Endodermal cell (in vitro differentiated cells): ENCODE measurements around the gene S1PR3. TPM values are rescaled to one million over a fixed set of nuclear protein-coding genes. Genes with fewer than 3 reads are reported as not detected.

Source experiments
- DNase-seq: peaks from one replicate; pipeline ENCODE4 v3.0.0-alpha.2; 2017
- H3K27ac ChIP-seq: 2 replicates; pipeline ENCODE4 v1.5.1; 2013; ENCODE audit warnings: mild to moderate bottlenecking, low read depth, low read length, moderate library complexity
- H3K27me3 ChIP-seq: 2 replicates; pipeline ENCODE4 v1.6.1; 2013; ENCODE audit warnings: mild to moderate bottlenecking, low read length, moderate library complexity; ENCODE audit not compliant: insufficient read depth, control insufficient read depth, poor library complexity, severe bottlenecking
- H3K36me3 ChIP-seq: 2 replicates; pipeline ENCODE4 v1.7.0; 2013; ENCODE audit warnings: mild to moderate bottlenecking, low read length, moderate library complexity; ENCODE audit not compliant: control insufficient read depth, insufficient read depth
- H3K4me1 ChIP-seq: one replicate; pipeline ENCODE4 v1.7.0; 2013; ENCODE audit warnings: low read length; ENCODE audit not compliant: control insufficient read depth, insufficient read depth
- H3K4me3 ChIP-seq: 2 replicates; pipeline ENCODE4 v1.5.1; 2013; ENCODE audit warnings: mild to moderate bottlenecking, low read length, moderate library complexity
- H3K9ac ChIP-seq: 2 replicates; pipeline ENCODE4 v1.6.1; 2013; ENCODE audit warnings: mild to moderate bottlenecking, low read length, moderate library complexity; ENCODE audit not compliant: poor library complexity, severe bottlenecking; ENCODE audit errors: extremely low read depth
- H3K9me3 ChIP-seq: 2 replicates; pipeline ENCODE4 v1.6.1; 2013; ENCODE audit warnings: mild to moderate bottlenecking, low read length, moderate library complexity; ENCODE audit not compliant: control insufficient read depth
- H3K27ac Mint-ChIP-seq: 2 replicates; pipeline ENCODE4 v1.8.0; 2020; ENCODE audit warnings: mixed read lengths
- H3K27me3 Mint-ChIP-seq: 2 replicates; pipeline ENCODE4 v1.8.0; 2021; ENCODE audit warnings: mild to moderate bottlenecking, mixed read lengths; ENCODE audit not compliant: insufficient read depth
- H3K36me3 Mint-ChIP-seq: 2 replicates; pipeline ENCODE4 v1.8.0; 2020; ENCODE audit warnings: low read depth, mixed read lengths
- H3K4me1 Mint-ChIP-seq: 2 replicates; pipeline ENCODE4 v1.8.0; 2020; ENCODE audit warnings: mixed read lengths
- H3K4me3 Mint-ChIP-seq: 2 replicates; pipeline ENCODE4 v1.8.0; 2020; ENCODE audit warnings: mild to moderate bottlenecking, moderate library complexity, mixed read lengths
- H3K9me3 Mint-ChIP-seq: 2 replicates; pipeline ENCODE4 v1.8.0; 2020; ENCODE audit warnings: mild to moderate bottlenecking, mixed read lengths
- WGBS, 2 experiments: methylation state at CpG; one replicate each; pipeline versions ENCODE4 v1.1.5 to v1.1.7; 2013; ENCODE audit warnings: missing lambda C conversion rate in 2 of 2, mixed read lengths in 1 of 2; ENCODE audit not compliant: insufficient coverage in 1 of 2, insufficient read length in 1 of 2; 5-methylcytosine and 5-hydroxymethylcytosine counted together
- total RNA-seq, 2 donors: library from RNA; stranded (reverse); fragmentation: NEBNext Ultra II Directional in 1 of 2; extraction: Animal tissue kit (Norgen Biotek cat#: 25700) in 1 of 2; gene quantifications; 2 replicates in 1 of 2; 3 replicates in 1 of 2; pipeline ENCODE4 v1.2.1, GENCODE V29; 2021
- TF ChIP-seq, protein P1 (sequence below): fragments of 200-600 bp; sonication (generic); conservative IDR thresholded peaks from 2 replicates; pipeline ENCODE4 v1.5.0; 2021; ENCODE audit warnings: antibody characterized with exemption, mild to moderate bottlenecking

Gene S1PR3
- total RNA-seq, 2 donors from 2014 or later, result 53.6 to 95.2 TPM

DNA sequence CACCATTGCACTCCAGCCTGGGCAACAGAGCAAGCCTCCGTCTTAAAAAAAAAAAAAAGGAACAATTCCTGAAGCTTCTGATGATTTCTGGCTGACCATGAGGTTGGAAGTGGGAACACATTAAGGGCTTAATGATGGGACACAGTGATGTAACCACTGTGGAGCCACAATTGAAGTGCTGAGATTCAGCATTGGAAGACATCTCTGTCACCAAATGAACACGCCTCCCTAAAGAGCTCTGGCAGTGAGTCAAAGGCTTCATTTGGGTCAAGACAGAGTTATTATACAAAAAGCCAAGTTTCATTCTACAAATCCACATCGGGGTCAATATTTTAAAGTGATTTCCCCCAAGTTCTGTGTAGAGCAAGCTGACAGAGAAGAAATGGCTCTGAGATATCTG, 4.5 kb upstream of the S1PR3 start:
- TF ChIP-seq, protein P1, sequence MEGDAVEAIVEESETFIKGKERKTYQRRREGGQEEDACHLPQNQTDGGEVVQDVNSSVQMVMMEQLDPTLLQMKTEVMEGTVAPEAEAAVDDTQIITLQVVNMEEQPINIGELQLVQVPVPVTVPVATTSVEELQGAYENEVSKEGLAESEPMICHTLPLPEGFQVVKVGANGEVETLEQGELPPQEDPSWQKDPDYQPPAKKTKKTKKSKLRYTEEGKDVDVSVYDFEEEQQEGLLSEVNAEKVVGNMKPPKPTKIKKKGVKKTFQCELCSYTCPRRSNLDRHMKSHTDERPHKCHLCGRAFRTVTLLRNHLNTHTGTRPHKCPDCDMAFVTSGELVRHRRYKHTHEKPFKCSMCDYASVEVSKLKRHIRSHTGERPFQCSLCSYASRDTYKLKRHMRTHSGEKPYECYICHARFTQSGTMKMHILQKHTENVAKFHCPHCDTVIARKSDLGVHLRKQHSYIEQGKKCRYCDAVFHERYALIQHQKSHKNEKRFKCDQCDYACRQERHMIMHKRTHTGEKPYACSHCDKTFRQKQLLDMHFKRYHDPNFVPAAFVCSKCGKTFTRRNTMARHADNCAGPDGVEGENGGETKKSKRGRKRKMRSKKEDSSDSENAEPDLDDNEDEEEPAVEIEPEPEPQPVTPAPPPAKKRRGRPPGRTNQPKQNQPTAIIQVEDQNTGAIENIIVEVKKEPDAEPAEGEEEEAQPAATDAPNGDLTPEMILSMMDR, result no peak
- Histone ChIP-seq H3K9me3 (peaks cover 19% of the 10 kb centered on the region), H3K27me3 (no peaks in the 10 kb centered on the region), H3K36me3 (no peaks in the 10 kb centered on the region), H3K4me1 (peaks cover 4% of the 10 kb centered on the region), H3K4me3 (no peak overlapping the region), H3K9ac (no peak overlapping the region), H3K27ac (no peak overlapping the region)
- Mint-ChIP-seq H3K4me3 (no peak overlapping the region), H3K9me3 (peaks cover 9% of the 10 kb centered on the region), H3K27me3 (peaks cover 7% of the 10 kb centered on the region), H3K27ac (no peak overlapping the region), H3K36me3 (no peaks in the 10 kb centered on the region), H3K4me1 (peaks cover 15% of the 10 kb centered on the region)
- peak; percentile 11 for DNase-seq
- 90 to 93% methylated on average over 2 to 3 of the region's 3 CpGs for WGBS, 2 experiments

DNA sequence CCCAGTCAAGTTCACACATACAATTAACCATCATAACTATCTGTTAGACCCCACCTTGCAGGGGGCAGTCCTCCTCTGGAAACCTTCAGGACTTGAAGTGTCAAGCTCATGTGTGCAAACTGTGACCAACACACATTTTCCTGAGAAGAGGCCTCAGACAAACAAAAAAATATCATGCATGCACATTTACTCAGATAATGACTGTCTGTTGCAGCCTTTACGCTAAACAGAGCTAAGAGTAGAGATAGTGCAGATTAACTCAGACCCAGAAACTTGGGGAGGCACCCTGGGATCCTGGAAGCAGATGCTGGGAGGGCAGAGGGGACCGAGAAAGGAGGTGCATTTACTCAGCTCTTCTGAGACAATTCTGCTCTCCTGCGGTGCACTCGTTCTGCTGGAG, 3.6 kb upstream of the S1PR3 start:
- Histone ChIP-seq H3K27ac (no peak overlapping the region), H3K36me3 (peaks cover 5% of the 10 kb centered on the region), H3K9me3 (peaks cover 10% of the 10 kb centered on the region), H3K4me1 (peaks cover 4% of the 10 kb centered on the region), H3K9ac (no peak overlapping the region), H3K4me3 (no peak overlapping the region), H3K27me3 (no peaks in the 10 kb centered on the region)
- Mint-ChIP-seq H3K36me3 (peaks cover 2% of the 10 kb centered on the region), H3K27ac (no peak overlapping the region), H3K27me3 (peaks cover 8% of the 10 kb centered on the region), H3K9me3 (peaks cover 2% of the 10 kb centered on the region), H3K4me3 (no peak overlapping the region), H3K4me1 (peaks cover 17% of the 10 kb centered on the region)
- WGBS, 2 experiments, result 63 to 67% methylated on average over 4 of the region's 4 CpGs
- TF ChIP-seq, protein P1, result no peak
- DNase-seq, result peak; percentile 31

- Mint-ChIP-seq H3K27me3 (peaks cover 10% of the 10 kb centered on the region), H3K4me1 (peaks cover 24% of the 10 kb centered on the region), H3K27ac (no peak overlapping the region), H3K9me3 (peaks cover 2% of the 10 kb centered on the region), H3K36me3 (peaks cover 13% of the 10 kb centered on the region), H3K4me3 (peak overlapping the region; percentile 95)
- Histone ChIP-seq H3K9ac (no peak overlapping the region), H3K9me3 (peaks cover 8% of the 10 kb centered on the region), H3K4me1 (peaks cover 7% of the 10 kb centered on the region), H3K27ac (no peak overlapping the region), H3K4me3 (no peak overlapping the region), H3K36me3 (peaks cover 18% of the 10 kb centered on the region), H3K27me3 (no peaks in the 10 kb centered on the region)
- WGBS, 2 experiments, result 83 to 85% methylated on average over 7 of the region's 7 CpGs
- DNase-seq, result peak; percentile 6
- TF ChIP-seq, protein P1, result no peak
These were observed 2.2 kb upstream of the S1PR3 start for GRCh38 chr9:88988796-88989641.
